IPS-NIHi7 (cell line): ENCODE measurements around the gene POLR3GL.

Source experiments
- DNase-seq: peaks from one replicate; pipeline ENCODE4 v3.0.0; 2012; ENCODE audit warnings: mixed read lengths; ENCODE audit errors: extremely low spot score

The POLR3GL gene

GRCh38 chr1:145975216-145975615 lies 10.7 kb downstream of the POLR3GL start:
- DNase-seq: no peak

DNA sequence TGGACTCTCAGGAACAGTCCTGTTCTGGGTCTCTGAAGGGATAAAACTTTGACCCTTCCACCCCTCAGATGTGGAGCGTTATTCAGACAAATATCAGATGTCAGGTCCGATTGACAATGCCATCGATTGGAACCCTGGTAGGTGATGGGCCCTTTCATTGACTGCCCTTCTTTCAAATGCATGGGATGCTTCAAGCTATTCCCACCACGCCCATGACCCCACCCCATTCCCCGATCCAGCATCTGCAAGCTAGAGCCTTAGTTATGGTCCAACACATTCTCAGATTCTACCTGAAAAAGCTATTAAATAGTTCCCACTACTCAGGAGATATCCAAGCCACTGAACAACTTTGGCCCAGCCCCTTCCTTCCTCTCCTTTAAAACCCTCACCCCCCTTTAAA lies 12.5 kb downstream of the POLR3GL start:
- DNase-seq: no peak

- peak; percentile 78 for DNase-seq
Observed at GRCh38 chr1:145977486-145978470, 13.3 kb downstream of the POLR3GL start.

GRCh38 chr1:145978471-145978853 lies 14.0 kb downstream of the POLR3GL start:
- DNase-seq: no peak

GRCh38 chr1:145978854-145979745 lies 14.6 kb downstream of the POLR3GL start:
- DNase-seq: peak; percentile 86

- DNase-seq: no peak
Observed at GRCh38 chr1:145979746-145980456, 15.4 kb downstream of the POLR3GL start.

DNA sequence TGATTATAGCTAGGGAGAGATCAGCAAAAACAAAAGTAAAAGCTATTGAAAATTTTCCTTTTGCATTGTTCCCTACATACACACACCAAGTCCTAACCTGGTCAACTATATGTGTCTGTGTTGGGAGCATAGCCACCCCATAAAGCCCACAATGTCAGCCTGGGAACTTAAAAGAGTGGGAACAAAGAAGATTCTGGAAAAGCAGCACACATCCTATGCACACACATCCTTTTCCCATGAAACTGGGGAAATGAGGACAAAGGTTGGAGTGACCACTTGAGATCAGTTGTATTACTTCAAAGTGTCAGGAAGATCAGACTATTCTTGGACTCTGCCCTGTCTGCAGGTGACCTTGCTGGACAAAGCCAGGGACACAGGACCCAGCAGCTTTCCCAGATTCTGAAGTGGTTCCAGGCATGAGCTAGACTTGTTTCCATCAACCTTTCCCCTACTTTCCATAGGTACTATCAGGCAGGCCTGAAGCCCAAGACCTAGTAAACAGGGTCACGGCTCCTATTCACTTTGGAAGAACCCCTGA lies 16.0 kb downstream of the POLR3GL start:
- DNase-seq: no peak

- DNase-seq: no peak
Observed at GRCh38 chr1:145982010-145982723, 17.7 kb downstream of the POLR3GL start.

DNA sequence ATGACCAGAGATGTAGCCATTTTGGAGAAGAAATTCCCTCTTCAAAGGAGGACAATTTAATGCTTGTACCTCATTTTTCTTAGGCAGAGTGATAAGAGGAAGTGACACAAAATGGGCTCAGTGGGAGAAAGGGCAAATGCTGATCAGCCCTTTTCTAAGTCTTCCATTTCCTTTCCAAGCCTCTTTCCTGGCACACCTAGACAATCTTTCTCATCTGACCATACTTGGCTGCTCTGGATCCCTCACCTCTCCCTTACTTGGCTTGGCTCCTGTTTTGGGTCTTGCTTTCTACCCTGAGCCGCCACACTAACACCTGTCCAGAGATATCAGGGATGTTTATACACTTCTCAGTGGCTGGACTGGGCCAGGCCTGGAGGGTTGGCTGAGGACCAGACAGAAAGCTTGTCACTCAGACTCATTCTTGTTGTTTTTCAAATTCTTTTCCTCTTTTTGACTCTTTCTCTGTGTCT lies 18.8 kb downstream of the POLR3GL start:
- no peak for DNase-seq

- no peak for DNase-seq
Observed at GRCh38 chr1:145983960-145984830, 19.7 kb downstream of the POLR3GL start.

DNA sequence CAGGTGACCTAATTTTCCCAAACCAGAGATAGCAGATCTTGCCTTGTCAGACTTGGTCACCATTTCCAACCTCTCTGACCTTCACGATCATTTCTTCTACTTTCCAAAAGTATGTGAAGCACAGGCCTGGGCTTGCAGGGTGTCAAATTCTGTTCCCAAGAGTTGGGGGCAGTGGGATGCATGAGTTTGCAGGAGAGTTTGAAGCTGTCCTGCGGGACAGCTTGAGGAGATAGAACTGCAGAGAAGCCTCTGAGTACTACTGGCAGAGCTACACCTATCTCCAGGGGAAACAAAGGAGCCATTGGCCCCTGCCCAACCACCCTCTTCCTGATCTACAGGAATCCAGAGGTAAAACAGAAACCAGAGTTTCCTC lies 20.6 kb downstream of the POLR3GL start:
- no peak for DNase-seq

DNA sequence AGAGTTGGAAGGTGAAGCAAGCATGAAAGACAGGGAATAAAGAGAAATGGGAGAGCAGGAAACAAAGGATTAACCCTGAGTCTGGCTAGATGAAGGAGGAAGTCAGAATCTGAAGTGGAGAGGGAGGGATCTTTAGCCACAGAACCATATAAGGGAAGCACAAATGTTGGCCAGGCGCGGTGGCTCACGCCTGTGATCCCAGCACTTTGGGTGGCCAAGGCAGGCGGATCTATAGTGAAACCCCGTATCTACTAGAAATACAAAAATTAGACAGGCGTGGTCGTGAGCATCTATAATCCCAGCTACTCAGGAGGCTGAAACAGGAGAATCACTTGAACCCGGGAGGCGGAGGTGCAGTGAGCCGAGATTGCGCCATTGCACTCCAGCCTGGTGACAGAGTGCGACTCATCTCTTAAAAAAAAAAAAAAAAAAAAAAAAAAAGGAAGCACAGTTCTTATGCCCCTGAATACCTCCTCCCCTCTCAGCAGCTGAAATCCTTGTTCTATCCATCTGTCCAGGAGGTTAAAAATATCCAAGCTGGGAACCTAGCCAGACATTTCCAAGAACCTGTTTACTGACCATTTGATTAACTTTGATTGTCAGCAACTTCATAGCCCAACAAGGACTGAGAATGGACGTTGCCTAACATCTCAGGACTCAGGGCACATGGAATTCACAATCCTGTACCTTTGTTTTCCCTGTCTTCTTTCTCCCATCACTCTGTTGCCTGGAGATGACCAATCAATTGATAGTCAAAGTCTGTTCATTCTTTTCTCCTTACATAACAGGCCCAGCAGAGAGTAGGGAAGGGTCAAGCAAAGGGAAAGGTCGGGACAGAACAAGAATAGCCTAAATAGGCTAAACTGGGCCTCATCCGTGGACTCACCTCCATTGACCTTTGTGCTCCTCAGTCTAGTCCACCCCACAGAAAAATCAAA lies 21.3 kb downstream of the POLR3GL start:
- DNase-seq: no peak

DNA sequence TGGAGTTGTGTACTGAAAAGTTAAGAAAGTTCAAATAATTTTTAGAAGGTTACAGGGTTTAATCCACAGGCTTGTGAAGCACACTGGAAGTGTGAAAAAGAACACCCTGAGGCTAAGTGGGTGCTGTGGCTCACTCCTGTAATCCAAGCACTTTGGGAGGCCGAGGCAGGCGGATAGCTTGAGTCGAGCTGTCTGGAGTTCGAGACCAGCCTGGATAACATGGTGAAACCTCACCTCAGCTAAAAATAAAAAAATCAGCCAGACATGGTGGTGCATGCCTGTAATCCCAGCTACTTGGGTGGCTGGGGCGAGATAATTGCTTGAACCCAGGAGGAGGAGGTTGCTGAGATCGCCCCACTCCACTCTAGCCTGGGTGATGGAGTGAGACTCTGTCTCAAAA lies 22.1 kb downstream of the POLR3GL start:
- no peak for DNase-seq

DNA sequence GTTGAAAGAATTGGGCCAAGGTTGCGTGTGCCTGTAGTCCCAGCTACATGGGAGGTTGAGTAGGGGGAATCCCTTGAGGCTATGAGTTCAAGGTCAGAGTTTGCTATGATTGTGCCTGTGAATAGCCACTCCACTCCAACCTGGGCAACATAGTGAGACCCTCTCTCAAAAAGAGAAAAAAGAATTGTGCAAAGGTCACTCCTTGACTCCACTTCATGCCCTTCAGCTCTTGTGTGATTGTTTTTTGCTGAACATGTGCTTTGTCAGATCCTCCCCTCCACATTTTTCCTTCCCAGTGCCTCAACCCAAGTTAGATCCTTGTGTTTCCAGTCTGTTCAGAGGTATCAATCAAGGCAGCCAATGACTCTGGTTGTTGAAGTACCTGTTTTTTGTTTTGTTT lies 23.4 kb downstream of the POLR3GL start:
- no peak for DNase-seq

DNA sequence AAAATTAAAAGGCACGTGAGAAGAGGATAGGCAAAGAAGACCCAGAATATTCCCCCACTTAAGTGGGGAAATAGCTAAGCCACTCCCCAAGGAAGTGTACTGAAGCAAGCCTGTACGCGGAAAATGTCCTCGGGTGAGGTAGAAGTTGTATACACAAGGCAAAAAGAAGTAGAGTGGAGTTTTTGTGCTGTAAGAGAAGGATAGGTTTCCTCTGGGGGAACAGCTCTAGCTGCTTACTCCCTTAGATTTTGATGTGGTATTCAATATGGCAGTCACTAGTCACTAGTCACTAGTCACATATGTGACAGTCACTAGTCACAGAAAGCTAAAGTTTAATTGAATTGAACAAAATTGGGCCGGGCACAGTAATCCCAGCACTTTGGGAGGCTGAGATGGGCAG lies 24.3 kb downstream of the POLR3GL start:
- DNase-seq: no peak

GRCh38 chr1:145990249-145990855 lies 25.9 kb downstream of the POLR3GL start:
- no peak for DNase-seq

DNA sequence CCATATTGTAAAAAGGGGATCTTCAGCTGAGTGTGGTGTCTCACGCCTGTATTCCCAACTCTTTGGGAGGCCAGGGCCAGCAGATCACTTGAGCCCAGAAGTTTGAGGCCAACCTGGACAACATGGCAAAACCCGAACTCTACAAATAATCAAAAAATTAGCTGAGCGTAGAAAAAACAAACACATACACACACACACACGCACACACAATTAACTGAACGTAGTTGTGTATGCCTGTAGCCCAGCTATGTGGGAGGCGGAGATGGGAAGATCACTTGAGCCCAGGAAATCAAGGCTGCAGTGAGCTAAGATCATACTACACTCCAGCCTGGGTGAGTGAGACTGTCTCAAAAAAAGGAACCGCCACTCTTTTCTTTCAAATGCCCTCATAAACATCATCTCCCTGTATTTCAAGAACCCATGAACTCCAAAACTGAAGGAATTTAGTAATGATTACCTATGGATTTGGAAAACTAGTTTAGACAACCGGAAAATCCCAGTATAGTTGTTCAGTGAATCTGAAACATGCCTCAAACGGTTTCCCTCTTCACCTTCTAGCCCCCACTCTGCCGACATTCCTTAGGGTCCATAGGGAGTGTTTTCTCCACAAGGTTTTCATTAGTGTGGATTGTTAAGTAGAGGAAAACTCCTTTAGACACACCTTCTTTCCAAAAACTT lies 27.4 kb downstream of the POLR3GL start:
- DNase-seq: no peak

- DNase-seq: no peak
Observed at GRCh38 chr1:145992502-145992936, 28.0 kb downstream of the POLR3GL start.
